GM23338 (cell line): Measurements from ENCODE around the gene MDN1. TPM values are rescaled to one million over a fixed set of nuclear protein-coding genes. Genes with fewer than 3 reads are reported as not detected.

ENCODE experiments used
- ATAC-seq: fragments of 200-7000 bp; cut with Tn5 transposase; 3 replicates; pipeline ENCODE4 v1.9.1; 2020
- DNase-seq: peaks from one replicate; pipeline ENCODE4 v3.0.0-alpha.2; 2015; ENCODE audit warnings: low spot score
- H2AFZ ChIP-seq: fragments of 200-600 bp; sonication (generic); 2 replicates; pipeline ENCODE4 v1.8.0; 2016; ENCODE audit warnings: antibody characterized with exemption, mild to moderate bottlenecking, moderate library complexity
- H3F3A ChIP-seq: fragments of 200-600 bp; sonication (generic); replicated peaks from 2 replicates; pipeline ENCODE4 v1.8.0; 2017; ENCODE audit warnings: antibody characterized with exemption, mixed run types, low read depth
- H3K27ac ChIP-seq: fragments of 200-600 bp; sonication (generic); 2 replicates; pipeline ENCODE4 v1.6.1; 2016; ENCODE audit warnings: low read depth
- H3K27me3 ChIP-seq: fragments of 200-600 bp; sonication (generic); 2 replicates; pipeline ENCODE4 v1.8.0; 2016; ENCODE audit warnings: mild to moderate bottlenecking, mixed run types, moderate library complexity; ENCODE audit not compliant: insufficient read depth
- H3K36me3 ChIP-seq: fragments of 200-600 bp; sonication (generic); 2 replicates; pipeline ENCODE4 v1.8.0; 2016; ENCODE audit warnings: mild to moderate bottlenecking; ENCODE audit not compliant: insufficient read depth
- H3K4me1 ChIP-seq: fragments of 200-600 bp; sonication (generic); 2 replicates; pipeline ENCODE4 v1.8.0; 2016; ENCODE audit warnings: mild to moderate bottlenecking, moderate library complexity; ENCODE audit not compliant: insufficient read depth
- H3K4me2 ChIP-seq: fragments of 200-600 bp; sonication (generic); 2 replicates; pipeline ENCODE4 v1.7.1; 2017; ENCODE audit warnings: mixed run types
- H3K4me3 ChIP-seq: fragments of 200-600 bp; sonication (generic); 2 replicates; pipeline ENCODE4 v1.6.1; 2016; ENCODE audit warnings: mixed run types
- H3K79me2 ChIP-seq: fragments of 200-600 bp; sonication (generic); replicated peaks from 2 replicates; pipeline ENCODE4 v1.8.0; 2017; ENCODE audit warnings: mild to moderate bottlenecking; ENCODE audit not compliant: insufficient read depth
- H3K9me2 ChIP-seq: fragments of 200-600 bp; sonication (generic); 2 replicates; pipeline ENCODE4 v1.8.0; 2017; ENCODE audit not compliant: insufficient read depth
- H4K20me1 ChIP-seq: fragments of 200-600 bp; sonication (generic); replicated peaks from 2 replicates; pipeline ENCODE4 v1.8.0; 2017; ENCODE audit warnings: mild to moderate bottlenecking; ENCODE audit not compliant: insufficient read depth
- H3K27ac Mint-ChIP-seq: 2 replicates; pipeline ENCODE4 v1.8.0; 2020; ENCODE audit warnings: inconsistent platforms, mild to moderate bottlenecking, moderate library complexity, mixed read lengths
- H3K27me3 Mint-ChIP-seq: 3 replicates; pipeline ENCODE4 v1.8.0; 2022; ENCODE audit warnings: low read depth, mild to moderate bottlenecking, moderate library complexity, mixed read lengths, inconsistent platforms; ENCODE audit not compliant: insufficient read depth, poor library complexity
- H3K36me3 Mint-ChIP-seq: 3 replicates; pipeline ENCODE4 v1.8.0; 2021; ENCODE audit warnings: low read depth, mild to moderate bottlenecking, inconsistent platforms, moderate library complexity, mixed read lengths
- H3K4me1 Mint-ChIP-seq: 3 replicates; pipeline ENCODE4 v1.8.0; 2020; ENCODE audit warnings: mild to moderate bottlenecking, inconsistent platforms, mixed read lengths
- H3K4me3 Mint-ChIP-seq: 3 replicates; pipeline ENCODE4 v1.8.0; 2021; ENCODE audit warnings: moderate library complexity, mild to moderate bottlenecking, inconsistent platforms, mixed read lengths
- H3K9me3 Mint-ChIP-seq: 3 replicates; pipeline ENCODE4 v1.8.0; 2020; ENCODE audit warnings: moderate library complexity, mild to moderate bottlenecking, inconsistent platforms, mixed read lengths
- POLR2AphosphoS5 ChIP-seq: IDR thresholded peaks from 2 replicates; pipeline ENCODE4 v1.6.1; 2016; ENCODE audit warnings: antibody characterized with exemption, low read depth
- STAT1 ChIP-seq: IDR thresholded peaks from one replicate; pipeline ENCODE4 v1.6.1; 2016; ENCODE audit warnings: antibody characterized with exemption; ENCODE audit not compliant: unreplicated experiment
- ZNF114 ChIP-seq: fragments of 250-450 bp; sonication (Bioruptor Pico); IDR thresholded peaks from 2 replicates; pipeline ENCODE4 v1.5.0; 2020; ENCODE audit warnings: mild to moderate bottlenecking, moderate library complexity
- ZNF331 ChIP-seq: fragments of 250-450 bp; sonication (Bioruptor Pico); IDR thresholded peaks from 2 replicates; pipeline ENCODE4 v1.5.0; 2020; ENCODE audit warnings: low read depth, mild to moderate bottlenecking, moderate library complexity
- polyA plus RNA-seq: library from polyadenylated mRNA; unstranded; fragments of >200 nt; fragmentation: Nextera tagmentation; extraction: Ambion mirVana; gene quantifications from 2 replicates; pipeline ENCODE4 v1.2.1, GENCODE V29; 2016
- total RNA-seq: library from RNA; depleted of rRNA; stranded (reverse); fragments of >200 nt; shearing (Covaris generic); gene quantifications from 2 replicates; pipeline ENCODE4 v1.2.3, GENCODE V29; 2014
- TF ChIP-seq, protein P1 (sequence below): fragments of 250-450 bp; sonication (Bioruptor Pico); IDR thresholded peaks from 2 replicates; pipeline ENCODE4 v1.5.0; 2020; ENCODE audit warnings: mild to moderate bottlenecking, moderate library complexity
- TF ChIP-seq, protein P2 (sequence below), 2 experiments: fragments of 200-600 bp in 1 of 2; sonication (generic) in 1 of 2; conservative IDR thresholded peaks; 2 replicates each; pipeline versions ENCODE4 v1.5.1 to v1.6.1; 2016 to 2017; ENCODE audit warnings: antibody characterized with exemption in 2 of 2, low read depth in 2 of 2, mild to moderate bottlenecking in 2 of 2, moderate library complexity in 1 of 2

MDN1 gene
- total and polyA plus RNA-seq, 2 experiments from 2014 or later = 165 to 217 TPM

DNA sequence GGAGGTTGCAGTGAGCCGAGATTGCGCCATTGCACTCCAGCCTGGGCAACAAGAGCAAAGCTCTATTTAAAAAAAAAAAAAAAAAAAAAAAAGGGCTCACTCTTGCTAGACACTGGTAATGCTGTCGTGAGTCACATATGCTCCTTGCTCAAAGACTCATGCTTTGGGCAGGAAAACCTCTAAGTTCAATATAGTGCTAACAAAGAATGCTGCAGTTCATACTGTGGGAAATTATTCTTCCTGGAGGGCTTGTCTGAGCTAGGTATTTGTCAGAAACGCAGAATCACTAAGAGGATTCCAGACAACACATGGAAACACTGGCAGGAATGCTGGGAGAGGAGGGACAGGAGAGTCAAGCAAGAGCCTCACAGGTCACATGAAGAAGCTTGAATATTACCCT lies 178.8 kb downstream of the MDN1 start (continued):
- TF ChIP-seq, protein P1, sequence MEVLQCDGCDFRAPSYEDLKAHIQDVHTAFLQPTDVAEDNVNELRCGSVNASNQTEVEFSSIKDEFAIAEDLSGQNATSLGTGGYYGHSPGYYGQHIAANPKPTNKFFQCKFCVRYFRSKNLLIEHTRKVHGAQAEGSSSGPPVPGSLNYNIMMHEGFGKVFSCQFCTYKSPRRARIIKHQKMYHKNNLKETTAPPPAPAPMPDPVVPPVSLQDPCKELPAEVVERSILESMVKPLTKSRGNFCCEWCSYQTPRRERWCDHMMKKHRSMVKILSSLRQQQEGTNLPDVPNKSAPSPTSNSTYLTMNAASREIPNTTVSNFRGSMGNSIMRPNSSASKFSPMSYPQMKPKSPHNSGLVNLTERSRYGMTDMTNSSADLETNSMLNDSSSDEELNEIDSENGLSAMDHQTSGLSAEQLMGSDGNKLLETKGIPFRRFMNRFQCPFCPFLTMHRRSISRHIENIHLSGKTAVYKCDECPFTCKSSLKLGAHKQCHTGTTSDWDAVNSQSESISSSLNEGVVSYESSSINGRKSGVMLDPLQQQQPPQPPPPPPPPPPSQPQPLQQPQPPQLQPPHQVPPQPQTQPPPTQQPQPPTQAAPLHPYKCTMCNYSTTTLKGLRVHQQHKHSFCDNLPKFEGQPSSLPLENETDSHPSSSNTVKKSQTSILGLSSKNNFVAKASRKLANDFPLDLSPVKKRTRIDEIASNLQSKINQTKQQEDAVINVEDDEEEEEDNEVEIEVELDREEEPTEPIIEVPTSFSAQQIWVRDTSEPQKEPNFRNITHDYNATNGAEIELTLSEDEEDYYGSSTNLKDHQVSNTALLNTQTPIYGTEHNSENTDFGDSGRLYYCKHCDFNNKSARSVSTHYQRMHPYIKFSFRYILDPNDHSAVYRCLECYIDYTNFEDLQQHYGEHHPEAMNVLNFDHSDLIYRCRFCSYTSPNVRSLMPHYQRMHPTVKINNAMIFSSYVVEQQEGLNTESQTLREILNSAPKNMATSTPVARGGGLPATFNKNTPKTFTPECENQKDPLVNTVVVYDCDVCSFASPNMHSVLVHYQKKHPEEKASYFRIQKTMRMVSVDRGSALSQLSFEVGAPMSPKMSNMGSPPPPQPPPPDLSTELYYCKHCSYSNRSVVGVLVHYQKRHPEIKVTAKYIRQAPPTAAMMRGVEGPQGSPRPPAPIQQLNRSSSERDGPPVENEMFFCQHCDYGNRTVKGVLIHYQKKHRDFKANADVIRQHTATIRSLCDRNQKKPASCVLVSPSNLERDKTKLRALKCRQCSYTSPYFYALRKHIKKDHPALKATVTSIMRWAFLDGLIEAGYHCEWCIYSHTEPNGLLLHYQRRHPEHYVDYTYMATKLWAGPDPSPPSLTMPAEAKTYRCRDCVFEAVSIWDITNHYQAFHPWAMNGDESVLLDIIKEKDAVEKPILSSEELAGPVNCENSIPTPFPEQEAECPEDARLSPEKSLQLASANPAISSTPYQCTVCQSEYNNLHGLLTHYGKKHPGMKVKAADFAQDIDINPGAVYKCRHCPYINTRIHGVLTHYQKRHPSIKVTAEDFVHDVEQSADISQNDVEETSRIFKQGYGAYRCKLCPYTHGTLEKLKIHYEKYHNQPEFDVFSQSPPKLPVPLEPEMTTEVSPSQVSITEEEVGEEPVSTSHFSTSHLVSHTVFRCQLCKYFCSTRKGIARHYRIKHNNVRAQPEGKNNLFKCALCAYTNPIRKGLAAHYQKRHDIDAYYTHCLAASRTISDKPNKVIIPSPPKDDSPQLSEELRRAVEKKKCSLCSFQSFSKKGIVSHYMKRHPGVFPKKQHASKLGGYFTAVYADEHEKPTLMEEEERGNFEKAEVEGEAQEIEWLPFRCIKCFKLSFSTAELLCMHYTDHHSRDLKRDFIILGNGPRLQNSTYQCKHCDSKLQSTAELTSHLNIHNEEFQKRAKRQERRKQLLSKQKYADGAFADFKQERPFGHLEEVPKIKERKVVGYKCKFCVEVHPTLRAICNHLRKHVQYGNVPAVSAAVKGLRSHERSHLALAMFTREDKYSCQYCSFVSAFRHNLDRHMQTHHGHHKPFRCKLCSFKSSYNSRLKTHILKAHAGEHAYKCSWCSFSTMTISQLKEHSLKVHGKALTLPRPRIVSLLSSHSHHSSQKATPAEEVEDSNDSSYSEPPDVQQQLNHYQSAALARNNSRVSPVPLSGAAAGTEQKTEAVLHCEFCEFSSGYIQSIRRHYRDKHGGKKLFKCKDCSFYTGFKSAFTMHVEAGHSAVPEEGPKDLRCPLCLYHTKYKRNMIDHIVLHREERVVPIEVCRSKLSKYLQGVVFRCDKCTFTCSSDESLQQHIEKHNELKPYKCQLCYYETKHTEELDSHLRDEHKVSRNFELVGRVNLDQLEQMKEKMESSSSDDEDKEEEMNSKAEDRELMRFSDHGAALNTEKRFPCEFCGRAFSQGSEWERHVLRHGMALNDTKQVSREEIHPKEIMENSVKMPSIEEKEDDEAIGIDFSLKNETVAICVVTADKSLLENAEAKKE = no peak
- TF ChIP-seq ZNF114 (no peak), ZNF331 (no peak), STAT1 (no peak)

DNA sequence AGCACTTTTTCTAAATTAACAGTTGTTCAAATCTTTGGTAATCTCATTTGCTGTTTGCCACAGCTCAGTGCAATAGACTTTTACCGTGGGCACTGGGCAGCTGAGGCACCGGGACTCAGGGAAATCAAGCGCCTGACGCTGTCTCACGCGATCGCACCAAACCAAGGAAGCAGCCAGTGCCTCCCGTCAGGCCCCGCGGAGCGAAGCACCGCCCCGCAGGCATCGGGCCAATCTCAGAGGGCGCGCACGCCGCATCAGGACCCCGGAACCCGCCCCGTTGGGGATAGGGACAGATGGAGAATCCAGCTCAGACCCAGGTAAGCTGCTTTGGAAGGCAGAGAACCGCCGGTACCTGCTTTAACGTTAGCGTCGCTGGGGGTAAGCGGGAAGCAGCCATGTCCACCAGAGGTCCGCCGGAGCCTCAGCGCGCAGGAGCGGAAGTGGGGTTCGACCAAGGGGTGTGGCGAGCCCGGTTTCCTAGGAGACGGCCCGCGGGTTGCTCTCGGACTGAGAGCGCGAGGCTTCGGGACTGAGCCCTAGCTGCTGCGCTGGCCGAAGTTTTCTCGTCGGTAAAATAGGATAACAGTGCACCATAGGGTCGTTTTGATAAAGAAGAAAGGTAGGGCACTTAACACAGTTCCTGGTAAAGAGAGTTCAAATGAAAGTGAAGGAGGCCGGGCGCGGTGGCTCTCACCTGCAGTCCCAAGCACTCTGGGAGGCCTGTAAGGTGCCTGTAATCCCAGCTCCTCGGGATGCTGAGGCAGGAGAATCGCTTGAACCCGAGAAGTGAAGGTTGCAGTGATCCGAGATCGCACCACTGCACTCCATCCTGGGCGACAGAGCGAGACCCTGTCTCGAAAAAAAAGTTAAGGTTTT lies 181.0 kb downstream of the MDN1 start, which contains the start of gene LYRM2:
LYRM2 (minus strand) TSS at position 428 of the 876 bp plus-strand sequence; CDS start at position 397, 31 bp downstream.
- peaks cover 7% of the 10 kb centered on the region; the same call in 1 of the 2 replicates for H3K79me2 ChIP-seq
- H3K27ac ChIP-seq = peak within 1 kb of the TSS; percentile 91
- DNase-seq (peak; percentile 96), ATAC-seq (peak; percentile 96)
- peaks cover 6% of the 10 kb centered on the region for H3K4me1 ChIP-seq
- H3K4me2 ChIP-seq = peak within 1 kb of the TSS; percentile 95
- H3K27me3 Mint-ChIP-seq = peaks cover 2% of the 10 kb centered on the region
- peaks cover 55% of the 10 kb centered on the region for H3K36me3 Mint-ChIP-seq
- no peaks in the 10 kb centered on the region for H3K27me3 ChIP-seq
- H3K9me3 Mint-ChIP-seq = no peaks in the 10 kb centered on the region; the same call in 2 of the 3 replicates
- H3K4me3 ChIP-seq = peak within 1 kb of the TSS; percentile 58
- H3K4me1 Mint-ChIP-seq = peaks cover 15% of the 10 kb centered on the region
- no peaks in the 10 kb centered on the region for H3K9me2 ChIP-seq
- H2AFZ ChIP-seq = peak within 1 kb of the TSS; percentile 74; the same call in 1 of the 2 replicates
- H3K36me3 ChIP-seq = peaks cover 17% of the 10 kb centered on the region
- peak within 1 kb of the TSS; percentile 85 for H3K4me3 Mint-ChIP-seq
- peaks cover 7% of the 10 kb centered on the region for H3F3A ChIP-seq
- H3K27ac Mint-ChIP-seq = peak within 1 kb of the TSS; percentile 80
- no peaks in the 10 kb centered on the region for H4K20me1 ChIP-seq
- no peak for TF ChIP-seq ZNF331
- TF ChIP-seq, protein P1 = no peak
- TF ChIP-seq POLR2AphosphoS5 = peak; percentile 95
- TF ChIP-seq, protein P2, sequence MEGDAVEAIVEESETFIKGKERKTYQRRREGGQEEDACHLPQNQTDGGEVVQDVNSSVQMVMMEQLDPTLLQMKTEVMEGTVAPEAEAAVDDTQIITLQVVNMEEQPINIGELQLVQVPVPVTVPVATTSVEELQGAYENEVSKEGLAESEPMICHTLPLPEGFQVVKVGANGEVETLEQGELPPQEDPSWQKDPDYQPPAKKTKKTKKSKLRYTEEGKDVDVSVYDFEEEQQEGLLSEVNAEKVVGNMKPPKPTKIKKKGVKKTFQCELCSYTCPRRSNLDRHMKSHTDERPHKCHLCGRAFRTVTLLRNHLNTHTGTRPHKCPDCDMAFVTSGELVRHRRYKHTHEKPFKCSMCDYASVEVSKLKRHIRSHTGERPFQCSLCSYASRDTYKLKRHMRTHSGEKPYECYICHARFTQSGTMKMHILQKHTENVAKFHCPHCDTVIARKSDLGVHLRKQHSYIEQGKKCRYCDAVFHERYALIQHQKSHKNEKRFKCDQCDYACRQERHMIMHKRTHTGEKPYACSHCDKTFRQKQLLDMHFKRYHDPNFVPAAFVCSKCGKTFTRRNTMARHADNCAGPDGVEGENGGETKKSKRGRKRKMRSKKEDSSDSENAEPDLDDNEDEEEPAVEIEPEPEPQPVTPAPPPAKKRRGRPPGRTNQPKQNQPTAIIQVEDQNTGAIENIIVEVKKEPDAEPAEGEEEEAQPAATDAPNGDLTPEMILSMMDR (conservative IDR thresholded peaks at IDR 0.05; ENCODE audit: low read depth in 2 of 2) = no peak
